Loucy (cell line): ENCODE results near the gene PNPLA1.

Experiments used
- H2AFZ ChIP-seq: fragments of 200-600 bp; sonication (generic); 2 replicates; pipeline ENCODE4 v1.6.0; 2016; ENCODE audit warnings: antibody characterized with exemption, mild to moderate bottlenecking, low read length, moderate library complexity
- H3F3A ChIP-seq: fragments of 200-600 bp; 2 replicates; pipeline ENCODE4 v1.6.0; 2016; ENCODE audit warnings: antibody characterized with exemption, low read depth, mild to moderate bottlenecking
- H3K27me3 ChIP-seq: fragments of 200-600 bp; sonication (generic); 2 replicates; pipeline ENCODE4 v1.6.1; 2014; ENCODE audit warnings: low read length, mild to moderate bottlenecking; ENCODE audit not compliant: insufficient read depth, poor library complexity, severe bottlenecking
- H3K36me3 ChIP-seq: fragments of 200-600 bp; sonication (generic); 2 replicates; pipeline ENCODE4 v1.6.1; 2016; ENCODE audit warnings: low read length; ENCODE audit not compliant: insufficient read depth
- H3K4me1 ChIP-seq: fragments of 200-600 bp; sonication (generic); 2 replicates; pipeline ENCODE4 v1.5.1; 2014; ENCODE audit warnings: low read length, mild to moderate bottlenecking; ENCODE audit not compliant: insufficient read depth, poor library complexity, severe bottlenecking
- H3K4me2 ChIP-seq: fragments of 200-600 bp; sonication (generic); 2 replicates; pipeline ENCODE4 v1.6.0; 2014; ENCODE audit warnings: antibody characterized with exemption, low read length, low read depth, mild to moderate bottlenecking; ENCODE audit not compliant: poor library complexity, severe bottlenecking
- H3K4me3 ChIP-seq: fragments of 200-600 bp; sonication (generic); 2 replicates; pipeline ENCODE4 v1.5.1; 2014; ENCODE audit warnings: low read length, mild to moderate bottlenecking, mixed read lengths; ENCODE audit not compliant: poor library complexity, severe bottlenecking
- H3K79me2 ChIP-seq: fragments of 200-600 bp; sonication (generic); 2 replicates; pipeline ENCODE4 v1.6.1; 2014; ENCODE audit warnings: low read length; ENCODE audit not compliant: insufficient read depth
- H3K9ac ChIP-seq: fragments of 200-600 bp; sonication (generic); 2 replicates; pipeline ENCODE4 v1.6.0; 2014; ENCODE audit warnings: mild to moderate bottlenecking, low read depth, low read length, moderate library complexity; ENCODE audit not compliant: poor library complexity, severe bottlenecking
- H3K9me2 ChIP-seq: fragments of 200-600 bp; sonication (generic); replicated peaks from 2 replicates; pipeline ENCODE4 v1.6.1; 2016; ENCODE audit warnings: low read depth, low read length, mixed read lengths
- H3K9me3 ChIP-seq: fragments of 200-600 bp; sonication (generic); 2 replicates; pipeline ENCODE4 v1.6.1; 2014; ENCODE audit warnings: mild to moderate bottlenecking, antibody characterized with exemption, low read length, low read depth; ENCODE audit not compliant: insufficient read depth
- H4K20me1 ChIP-seq: fragments of 200-600 bp; sonication (generic); 2 replicates; pipeline ENCODE4 v1.6.0; 2014; ENCODE audit warnings: antibody characterized with exemption, low read length, mild to moderate bottlenecking; ENCODE audit not compliant: insufficient read depth, poor library complexity, severe bottlenecking
- CTCF ChIP-seq: fragments of 200-600 bp; sonication (generic); conservative IDR thresholded peaks from 2 replicates; pipeline ENCODE4 v1.5.1; 2014; ENCODE audit warnings: mild to moderate bottlenecking, antibody characterized with exemption, low read length
- EZH2phosphoT487 ChIP-seq: fragments of 200-600 bp; IDR thresholded peaks from 2 replicates; pipeline ENCODE4 v1.6.1; 2018; ENCODE audit warnings: antibody characterized with exemption, mild to moderate bottlenecking, moderate library complexity, borderline replicate concordance

The PNPLA1 gene

GRCh38 chr6:36226438-36227047 is 43.3 kb upstream of the PNPLA1 start:
- no peaks in the 10 kb centered on the region for H3K27me3 ChIP-seq
- no peaks in the 10 kb centered on the region for H4K20me1 ChIP-seq
- H3K79me2 ChIP-seq = no peaks in the 10 kb centered on the region
- no peak overlapping the region for H3K4me3 ChIP-seq
- H3K9me3 ChIP-seq = no peaks in the 10 kb centered on the region
- TF ChIP-seq CTCF (no peak), EZH2phosphoT487 (no peak)
- no peak overlapping the region for H3K4me2 ChIP-seq
- H2AFZ ChIP-seq = no peak overlapping the region
- no peaks in the 10 kb centered on the region for H3K9me2 ChIP-seq
- peaks cover 90% of the 10 kb centered on the region; the same call in 1 of the 2 replicates for H3K36me3 ChIP-seq
- peaks cover 22% of the 10 kb centered on the region for H3K4me1 ChIP-seq
- no peaks in the 10 kb centered on the region for H3F3A ChIP-seq
- H3K9ac ChIP-seq = no peak overlapping the region

DNA sequence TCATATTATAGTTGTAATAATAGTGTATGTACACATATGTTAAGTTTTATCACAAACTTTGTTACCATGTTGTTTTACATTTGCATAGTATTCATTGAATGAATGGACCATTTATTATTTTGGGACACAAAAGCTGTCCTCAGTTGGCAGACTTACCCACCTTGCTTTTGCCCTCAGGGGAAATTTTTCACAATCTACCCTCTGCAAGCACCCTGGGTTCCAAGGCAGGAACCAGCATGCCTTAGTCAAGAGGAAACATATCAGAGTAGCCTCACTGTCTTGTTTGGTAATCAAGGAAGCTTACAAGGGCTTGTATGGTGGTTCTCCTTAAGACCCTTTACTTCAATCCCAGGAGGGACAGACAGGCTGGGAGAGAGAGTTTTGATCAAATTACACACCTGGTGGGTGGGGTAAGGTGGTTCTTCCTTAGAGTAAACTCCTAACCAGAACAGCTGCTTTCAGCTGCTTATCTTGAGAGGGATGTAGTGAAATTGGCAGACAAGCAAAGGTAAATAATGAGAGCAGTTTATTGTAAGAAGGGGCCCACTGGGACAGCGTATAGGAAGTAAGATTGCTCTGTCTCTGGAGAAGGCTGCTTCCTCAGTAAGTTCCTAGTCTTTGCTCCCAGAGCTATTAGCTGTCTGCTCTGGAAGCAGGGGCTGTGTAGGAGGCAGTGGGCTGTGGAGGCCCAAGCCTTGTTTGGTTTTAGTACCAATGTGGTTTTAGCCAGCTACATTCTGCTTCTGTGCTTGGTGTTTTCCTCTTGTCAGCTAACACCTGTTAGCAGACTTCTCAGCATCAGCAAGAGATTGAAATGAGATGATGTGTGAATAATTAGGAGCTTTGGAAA is 42.3 kb upstream of the PNPLA1 start:
- Histone ChIP-seq H3K4me2 (peak overlapping the region; percentile 4), H3K36me3 (peaks cover 89% of the 10 kb centered on the region; the same call in 1 of the 2 replicates), H3K9ac (peak overlapping the region; percentile 11)

DNA sequence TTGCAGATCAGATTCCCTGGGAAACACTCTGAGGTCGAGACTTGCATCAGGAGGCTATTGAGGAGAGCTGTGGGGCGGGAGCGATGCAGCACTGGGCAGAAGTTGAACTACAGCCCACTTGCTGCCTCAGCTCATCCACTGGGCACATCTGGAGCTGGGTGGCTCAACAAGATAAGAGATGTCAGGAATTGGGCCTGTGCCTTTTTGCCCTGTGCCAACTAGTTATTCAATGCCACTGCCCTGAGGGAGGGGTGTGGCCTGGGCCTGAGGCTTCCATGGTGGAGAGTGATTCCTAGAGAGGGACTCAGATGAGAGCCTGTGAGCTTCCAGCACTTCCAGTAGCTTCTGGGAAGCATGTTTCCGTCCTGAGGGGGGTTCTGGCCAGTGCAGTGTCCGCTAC is 40.6 kb upstream of the PNPLA1 start:
- Histone ChIP-seq H3K27me3 (no peaks in the 10 kb centered on the region), H2AFZ (no peak overlapping the region), H3K9ac (no peak overlapping the region), H3K4me1 (peaks cover 22% of the 10 kb centered on the region), H3F3A (no peaks in the 10 kb centered on the region), H3K4me2 (no peak overlapping the region), H3K36me3 (peaks cover 87% of the 10 kb centered on the region; the same call in 1 of the 2 replicates), H3K79me2 (no peaks in the 10 kb centered on the region), H3K9me2 (no peaks in the 10 kb centered on the region), H3K9me3 (no peaks in the 10 kb centered on the region), H3K4me3 (no peak overlapping the region), H4K20me1 (no peaks in the 10 kb centered on the region)
- no peak for TF ChIP-seq CTCF
- no peak for TF ChIP-seq EZH2phosphoT487

More for the DNA sequence above, 42.3 kb upstream of the PNPLA1 start:
- no peaks in the 10 kb centered on the region for H3F3A ChIP-seq
- no peaks in the 10 kb centered on the region for H4K20me1 ChIP-seq
- peaks cover 22% of the 10 kb centered on the region for H3K4me1 ChIP-seq
- no peaks in the 10 kb centered on the region for H3K79me2 ChIP-seq
- H3K4me3 ChIP-seq = no peak overlapping the region
- H3K27me3 ChIP-seq = no peaks in the 10 kb centered on the region
- no peaks in the 10 kb centered on the region for H3K9me3 ChIP-seq
- no peaks in the 10 kb centered on the region for H3K9me2 ChIP-seq
- TF ChIP-seq EZH2phosphoT487 (no peak), CTCF (no peak)
- no peak overlapping the region for H2AFZ ChIP-seq
